ENCODE results near the gene OR4C6.

GRCh38 chr11:55652560-55652959, 9.4 kb upstream of the OR4C6 start:
- TF ChIP-seq, protein P1, sequence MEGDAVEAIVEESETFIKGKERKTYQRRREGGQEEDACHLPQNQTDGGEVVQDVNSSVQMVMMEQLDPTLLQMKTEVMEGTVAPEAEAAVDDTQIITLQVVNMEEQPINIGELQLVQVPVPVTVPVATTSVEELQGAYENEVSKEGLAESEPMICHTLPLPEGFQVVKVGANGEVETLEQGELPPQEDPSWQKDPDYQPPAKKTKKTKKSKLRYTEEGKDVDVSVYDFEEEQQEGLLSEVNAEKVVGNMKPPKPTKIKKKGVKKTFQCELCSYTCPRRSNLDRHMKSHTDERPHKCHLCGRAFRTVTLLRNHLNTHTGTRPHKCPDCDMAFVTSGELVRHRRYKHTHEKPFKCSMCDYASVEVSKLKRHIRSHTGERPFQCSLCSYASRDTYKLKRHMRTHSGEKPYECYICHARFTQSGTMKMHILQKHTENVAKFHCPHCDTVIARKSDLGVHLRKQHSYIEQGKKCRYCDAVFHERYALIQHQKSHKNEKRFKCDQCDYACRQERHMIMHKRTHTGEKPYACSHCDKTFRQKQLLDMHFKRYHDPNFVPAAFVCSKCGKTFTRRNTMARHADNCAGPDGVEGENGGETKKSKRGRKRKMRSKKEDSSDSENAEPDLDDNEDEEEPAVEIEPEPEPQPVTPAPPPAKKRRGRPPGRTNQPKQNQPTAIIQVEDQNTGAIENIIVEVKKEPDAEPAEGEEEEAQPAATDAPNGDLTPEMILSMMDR (IDR thresholded peaks at IDR 0.05; ENCODE audit: insufficient read depth, low read length, poor library complexity, severe bottlenecking) = no peak
- TF ChIP-seq EZH2phosphoT487 (conservative IDR thresholded peaks at IDR 0.05; ENCODE audit: low read length) = no peak
